SU-DHL-6 (cell line): ENCODE data around the gene ZNF592.

Experiments
- EZH2phosphoT487 ChIP-seq: fragments of 200-600 bp; sonication (generic), shearing (Covaris generic); conservative IDR thresholded peaks from 2 replicates; pipeline ENCODE4 v1.6.1; 2018; ENCODE audit warnings: mild to moderate bottlenecking, antibody characterized with exemption, low read length, moderate library complexity, mixed read lengths
- TF ChIP-seq, protein P1 (sequence below): fragments of 200-600 bp; sonication (generic); IDR thresholded peaks from one replicate; pipeline ENCODE4 v1.5.1; 2017; ENCODE audit warnings: antibody characterized with exemption, mild to moderate bottlenecking, low read length, moderate library complexity; ENCODE audit not compliant: insufficient read depth, poor library complexity, severe bottlenecking

DNA sequence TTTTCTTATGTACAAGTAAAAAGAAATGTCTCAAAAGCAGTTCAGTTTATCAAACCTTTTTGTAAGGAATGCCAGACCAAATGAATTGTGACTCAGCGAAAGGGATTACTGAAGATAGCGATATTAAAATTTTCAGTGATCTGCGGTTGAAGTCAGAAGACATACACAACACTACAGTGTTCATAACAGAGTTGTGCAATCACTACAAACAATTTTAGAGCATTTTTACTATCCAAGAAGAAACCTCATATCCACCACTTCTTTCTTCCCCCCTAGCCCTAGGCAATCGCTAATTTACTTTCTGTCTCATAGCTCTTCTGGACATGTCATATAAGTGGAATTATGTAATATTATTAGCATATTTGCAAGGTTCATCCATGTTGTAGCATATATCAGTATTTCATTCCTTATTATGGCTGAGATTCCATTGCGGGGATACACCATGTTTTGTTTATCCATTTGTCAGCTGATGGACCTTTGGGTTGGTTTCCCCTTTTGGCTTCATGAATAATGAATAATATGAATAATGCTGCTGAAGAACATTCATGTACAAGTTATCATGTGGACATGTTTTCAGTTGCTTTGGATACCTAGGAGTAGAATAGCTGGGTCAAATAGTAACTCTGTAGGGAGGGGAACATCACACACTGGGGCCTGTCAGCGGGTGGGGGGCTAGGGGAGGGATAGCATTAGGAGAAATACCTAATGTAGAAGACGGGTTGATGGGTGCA is 45.2 kb downstream of the ZNF592 start:
- TF ChIP-seq EZH2phosphoT487 = no peak
- TF ChIP-seq, protein P1, sequence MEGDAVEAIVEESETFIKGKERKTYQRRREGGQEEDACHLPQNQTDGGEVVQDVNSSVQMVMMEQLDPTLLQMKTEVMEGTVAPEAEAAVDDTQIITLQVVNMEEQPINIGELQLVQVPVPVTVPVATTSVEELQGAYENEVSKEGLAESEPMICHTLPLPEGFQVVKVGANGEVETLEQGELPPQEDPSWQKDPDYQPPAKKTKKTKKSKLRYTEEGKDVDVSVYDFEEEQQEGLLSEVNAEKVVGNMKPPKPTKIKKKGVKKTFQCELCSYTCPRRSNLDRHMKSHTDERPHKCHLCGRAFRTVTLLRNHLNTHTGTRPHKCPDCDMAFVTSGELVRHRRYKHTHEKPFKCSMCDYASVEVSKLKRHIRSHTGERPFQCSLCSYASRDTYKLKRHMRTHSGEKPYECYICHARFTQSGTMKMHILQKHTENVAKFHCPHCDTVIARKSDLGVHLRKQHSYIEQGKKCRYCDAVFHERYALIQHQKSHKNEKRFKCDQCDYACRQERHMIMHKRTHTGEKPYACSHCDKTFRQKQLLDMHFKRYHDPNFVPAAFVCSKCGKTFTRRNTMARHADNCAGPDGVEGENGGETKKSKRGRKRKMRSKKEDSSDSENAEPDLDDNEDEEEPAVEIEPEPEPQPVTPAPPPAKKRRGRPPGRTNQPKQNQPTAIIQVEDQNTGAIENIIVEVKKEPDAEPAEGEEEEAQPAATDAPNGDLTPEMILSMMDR = no peak
